Measurements from ENCODE around the gene BPIFB2.
"Not testable (repeated sequence)": the region's sequence is repeated elsewhere in the genome, so short reads cannot be mapped to it uniquely, and the experiment has no call there.

DNA sequence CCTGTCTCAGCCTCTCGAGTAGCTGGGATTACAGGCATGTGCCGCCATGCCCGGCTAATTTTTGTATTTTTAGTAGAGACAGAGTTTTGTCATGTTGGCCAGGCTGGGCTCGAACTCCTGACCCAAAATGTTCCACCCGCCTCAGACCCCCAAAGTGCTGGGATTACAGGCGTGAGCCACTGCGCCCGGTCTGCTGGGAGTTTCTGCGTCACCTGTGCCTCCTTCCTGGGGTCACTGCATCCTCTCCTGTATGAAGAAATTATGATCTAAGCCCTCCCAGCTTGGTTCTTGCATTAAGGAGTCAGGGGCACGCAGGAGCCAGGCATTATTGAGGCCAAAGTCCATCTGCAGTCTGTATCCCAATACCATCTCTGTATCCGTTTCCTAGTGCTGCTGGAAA, 44.9 kb upstream of the BPIFB2 start:
- TF ChIP-seq RFX5 (IDR thresholded peaks at IDR 0.05; ENCODE audit: low read length), result not testable (repeated sequence)
- TF ChIP-seq, protein P1, sequence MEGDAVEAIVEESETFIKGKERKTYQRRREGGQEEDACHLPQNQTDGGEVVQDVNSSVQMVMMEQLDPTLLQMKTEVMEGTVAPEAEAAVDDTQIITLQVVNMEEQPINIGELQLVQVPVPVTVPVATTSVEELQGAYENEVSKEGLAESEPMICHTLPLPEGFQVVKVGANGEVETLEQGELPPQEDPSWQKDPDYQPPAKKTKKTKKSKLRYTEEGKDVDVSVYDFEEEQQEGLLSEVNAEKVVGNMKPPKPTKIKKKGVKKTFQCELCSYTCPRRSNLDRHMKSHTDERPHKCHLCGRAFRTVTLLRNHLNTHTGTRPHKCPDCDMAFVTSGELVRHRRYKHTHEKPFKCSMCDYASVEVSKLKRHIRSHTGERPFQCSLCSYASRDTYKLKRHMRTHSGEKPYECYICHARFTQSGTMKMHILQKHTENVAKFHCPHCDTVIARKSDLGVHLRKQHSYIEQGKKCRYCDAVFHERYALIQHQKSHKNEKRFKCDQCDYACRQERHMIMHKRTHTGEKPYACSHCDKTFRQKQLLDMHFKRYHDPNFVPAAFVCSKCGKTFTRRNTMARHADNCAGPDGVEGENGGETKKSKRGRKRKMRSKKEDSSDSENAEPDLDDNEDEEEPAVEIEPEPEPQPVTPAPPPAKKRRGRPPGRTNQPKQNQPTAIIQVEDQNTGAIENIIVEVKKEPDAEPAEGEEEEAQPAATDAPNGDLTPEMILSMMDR (IDR thresholded peaks at IDR 0.05), result not testable (repeated sequence)

Data from SK-N-SH (cell line).